HG03520 (cell line): ENCODE results near the gene TUBB8.
"Not testable (repeated sequence)": the region's sequence is repeated elsewhere in the genome, so short reads cannot be mapped to it uniquely, and the experiment has no call there.

ENCODE experiments used
- ATAC-seq: cut with Tn5 transposase; IDR thresholded peaks from one replicate; pipeline ENCODE4 v1.9.1; 2021; ENCODE audit warnings: mild to moderate bottlenecking, moderate library complexity; ENCODE audit not compliant: unreplicated experiment

Gene TUBB8

GRCh38 chr10:49926-50325 lies 830 bp upstream of the TUBB8 start:
- ATAC-seq, result not testable (repeated sequence)

DNA sequence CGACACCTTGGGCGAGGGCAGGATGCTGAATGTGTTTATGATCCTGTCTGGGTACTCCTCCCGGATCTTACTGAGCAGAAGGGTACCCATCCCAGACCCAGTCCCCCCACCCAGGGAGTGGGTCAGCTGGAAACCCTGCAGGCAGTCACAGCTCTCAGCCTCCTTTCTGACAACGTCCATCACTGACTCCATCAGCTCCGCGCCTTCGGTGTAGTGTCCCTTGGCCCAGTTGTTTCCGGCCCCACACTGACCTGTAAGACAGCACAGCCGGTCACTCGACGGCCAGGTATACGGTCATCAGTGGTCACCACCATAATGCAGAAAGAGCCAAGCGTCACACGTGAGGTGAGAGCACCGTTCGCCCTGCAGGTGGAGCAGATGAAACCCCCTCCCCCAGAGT lies 1.2 kb downstream of the TUBB8 start:
- ATAC-seq, result not testable (repeated sequence)

DNA sequence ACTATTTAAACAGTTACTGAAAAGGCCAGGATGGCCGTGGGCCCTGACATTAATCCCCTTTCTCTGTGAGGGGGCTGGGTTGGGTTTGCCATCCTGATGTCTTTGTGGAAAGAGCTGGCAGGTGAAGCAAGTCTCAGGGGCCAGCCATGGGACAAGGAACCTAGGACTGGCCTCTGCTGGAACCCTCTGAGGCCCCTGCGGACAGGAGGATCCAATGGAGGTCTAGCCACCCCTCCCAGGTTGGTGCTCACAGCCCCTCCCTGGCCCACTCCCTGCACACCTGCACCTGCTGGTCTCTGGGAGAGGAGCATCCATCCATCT lies 35.8 kb downstream of the TUBB8 start:
- not testable (repeated sequence) for ATAC-seq

- ATAC-seq, result not testable (repeated sequence)
These were observed 36.4 kb downstream of the TUBB8 start for GRCh38 chr10:12444-13314.

GRCh38 chr10:11260-11659 lies 37.8 kb downstream of the TUBB8 start:
- ATAC-seq, result not testable (repeated sequence)

GRCh38 chr10:10261-10971 lies 38.7 kb downstream of the TUBB8 start:
- not testable (repeated sequence) for ATAC-seq
